MCF 10A (cell line): ENCODE measurements around the gene FAM117A. TPM values are rescaled to one million over a fixed set of nuclear protein-coding genes. Genes with fewer than 3 reads are reported as not detected.

Experiments used
- BruUV-seq: library from RNA; stranded (reverse); fragments of 400-500 nt; replicated peaks from 2 replicates; lab custom pipeline; 2021; lab: Mats Ljungman, UMichigan
- CTCF ChIA-PET: fragments of 300-600 bp; sonication (Branson Sonifier 250); formaldehyde crosslinking; extraction: SDS; loops from one replicate; lab custom pipeline; 2021; ENCODE audit warnings: antibody characterized with exemption, inconsistent platforms; lab: Yijun Ruan, JAX
- POLR2A ChIA-PET: fragments of 300-600, 350-650 bp; sonication (Branson Sonifier 250); formaldehyde crosslinking; extraction: SDS; loops from one replicate; lab custom pipeline; 2020; ENCODE audit warnings: antibody characterized with exemption, inconsistent platforms; lab: Yijun Ruan, JAX
- DNase-seq: peaks from one replicate; pipeline ENCODE4 v3.0.0-alpha.2; 2018; ENCODE audit not compliant: unreplicated experiment
- H3K27ac Mint-ChIP-seq: one replicate; pipeline ENCODE4 v1.8.0; 2022; ENCODE audit warnings: mild to moderate bottlenecking, low read depth, mixed read lengths; ENCODE audit not compliant: unreplicated experiment
- H3K27me3 Mint-ChIP-seq: one replicate; pipeline ENCODE4 v1.8.0; 2022; ENCODE audit warnings: mixed read lengths; ENCODE audit not compliant: insufficient read depth, unreplicated experiment
- H3K36me3 Mint-ChIP-seq: one replicate; pipeline ENCODE4 v1.8.0; 2022; ENCODE audit warnings: mild to moderate bottlenecking, moderate library complexity, mixed read lengths; ENCODE audit not compliant: insufficient read depth, unreplicated experiment
- H3K4me1 Mint-ChIP-seq: one replicate; pipeline ENCODE4 v1.8.0; 2022; ENCODE audit warnings: mixed read lengths; ENCODE audit not compliant: insufficient read depth, unreplicated experiment
- H3K4me3 Mint-ChIP-seq: one replicate; pipeline ENCODE4 v1.8.0; 2022; ENCODE audit warnings: mild to moderate bottlenecking, moderate library complexity, mixed read lengths; ENCODE audit not compliant: unreplicated experiment
- H3K9me3 Mint-ChIP-seq: one replicate; pipeline ENCODE4 v1.8.0; 2022; ENCODE audit warnings: mixed read lengths; ENCODE audit not compliant: unreplicated experiment
- intact Hi-C: fragments of 100-400 bp; cut with micrococcal nuclease; formaldehyde crosslinking; loops from 2 replicates; pipeline ENCODE4 v1.14.1; 2022
- total RNA-seq: library from RNA; stranded (reverse); gene quantifications from 2 replicates; pipeline ENCODE4 v1.2.3, GENCODE V29; 2022
- TF ChIP-seq, protein P1 (sequence below): fragments of 200-600 bp; IDR thresholded peaks from one replicate; pipeline ENCODE4 v1.8.0; 2022; ENCODE audit warnings: antibody characterized with exemption, mild to moderate bottlenecking; ENCODE audit not compliant: unreplicated experiment

The FAM117A gene
- total RNA-seq, 1 experiment from 2014 or later: 2.0 TPM

DNA sequence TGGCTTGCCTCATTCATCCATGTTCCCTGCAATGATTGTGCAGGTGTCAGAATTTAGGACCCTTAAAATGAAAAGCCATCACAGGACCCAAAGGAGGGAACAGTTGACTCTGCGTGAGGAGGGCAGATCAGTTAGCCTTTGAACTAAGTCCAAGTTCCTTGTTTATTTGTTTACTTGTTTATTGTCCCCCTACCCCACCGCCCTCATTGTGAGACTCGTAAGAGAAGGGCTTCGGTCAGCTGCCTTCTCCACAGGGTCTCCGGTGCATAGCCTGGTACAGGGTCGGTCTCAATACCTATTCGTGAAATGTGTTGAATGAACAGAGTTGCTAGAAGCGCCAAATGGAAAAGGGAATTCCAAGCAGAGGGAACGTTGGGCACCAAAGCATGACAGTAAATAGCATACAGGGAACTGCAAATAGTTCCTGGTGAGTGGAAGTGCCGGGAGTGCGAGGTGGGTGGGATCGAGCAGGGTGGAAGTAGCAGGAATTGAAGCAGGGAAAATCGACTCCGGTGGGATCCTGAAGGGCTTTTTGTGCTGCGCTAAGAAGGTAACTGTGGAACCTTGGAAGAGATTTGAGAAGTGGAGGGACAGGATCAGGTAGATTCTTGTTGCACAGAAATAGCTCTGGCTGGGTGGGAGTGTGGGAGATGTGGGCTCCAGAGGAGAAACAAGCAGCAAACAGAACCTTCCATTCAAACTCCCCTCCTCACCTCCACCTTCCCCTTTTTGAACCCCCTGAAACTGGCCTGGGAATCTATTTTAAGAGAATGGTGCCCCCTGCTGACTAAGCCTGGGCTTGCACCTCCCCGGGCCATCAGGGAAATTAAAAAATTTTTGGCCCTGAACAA is 68.9 kb downstream of the FAM117A start:
- CTCF ChIA-PET: interaction anchor here (0.6 to 15.6 kb wide), 26 partner anchors 10 to 1584 kb away, joined by 3 to 325 read pairs (median 4); partner anchors contain the start of genes NXPH3 and SLC35B1
- peaks cover 11% of the 10 kb centered on the region for H3K36me3 Mint-ChIP-seq
- no peak overlapping the region for H3K27ac Mint-ChIP-seq
- peak; percentile 30 for DNase-seq
- POLR2A ChIA-PET: interaction anchor here (0.8 to 1.4 kb wide), 5 partner anchors 10 to 138 kb away, joined by 3 to 4 read pairs (median 3); partner anchors contain the start of gene SLC35B1
- no peaks in the 10 kb centered on the region for H3K9me3 Mint-ChIP-seq
- no peak overlapping the region for H3K4me3 Mint-ChIP-seq
- no TSS peak for BruUV-seq
- intact Hi-C loops: loop anchor here (1.0 kb wide), 2 partner anchors 120 to 127 kb away; partner anchors contain the start of gene NXPH3
- TF ChIP-seq, protein P1, sequence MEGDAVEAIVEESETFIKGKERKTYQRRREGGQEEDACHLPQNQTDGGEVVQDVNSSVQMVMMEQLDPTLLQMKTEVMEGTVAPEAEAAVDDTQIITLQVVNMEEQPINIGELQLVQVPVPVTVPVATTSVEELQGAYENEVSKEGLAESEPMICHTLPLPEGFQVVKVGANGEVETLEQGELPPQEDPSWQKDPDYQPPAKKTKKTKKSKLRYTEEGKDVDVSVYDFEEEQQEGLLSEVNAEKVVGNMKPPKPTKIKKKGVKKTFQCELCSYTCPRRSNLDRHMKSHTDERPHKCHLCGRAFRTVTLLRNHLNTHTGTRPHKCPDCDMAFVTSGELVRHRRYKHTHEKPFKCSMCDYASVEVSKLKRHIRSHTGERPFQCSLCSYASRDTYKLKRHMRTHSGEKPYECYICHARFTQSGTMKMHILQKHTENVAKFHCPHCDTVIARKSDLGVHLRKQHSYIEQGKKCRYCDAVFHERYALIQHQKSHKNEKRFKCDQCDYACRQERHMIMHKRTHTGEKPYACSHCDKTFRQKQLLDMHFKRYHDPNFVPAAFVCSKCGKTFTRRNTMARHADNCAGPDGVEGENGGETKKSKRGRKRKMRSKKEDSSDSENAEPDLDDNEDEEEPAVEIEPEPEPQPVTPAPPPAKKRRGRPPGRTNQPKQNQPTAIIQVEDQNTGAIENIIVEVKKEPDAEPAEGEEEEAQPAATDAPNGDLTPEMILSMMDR: peak; percentile 92
- no peaks in the 10 kb centered on the region for H3K27me3 Mint-ChIP-seq
- no peaks in the 10 kb centered on the region for H3K4me1 Mint-ChIP-seq

DNA sequence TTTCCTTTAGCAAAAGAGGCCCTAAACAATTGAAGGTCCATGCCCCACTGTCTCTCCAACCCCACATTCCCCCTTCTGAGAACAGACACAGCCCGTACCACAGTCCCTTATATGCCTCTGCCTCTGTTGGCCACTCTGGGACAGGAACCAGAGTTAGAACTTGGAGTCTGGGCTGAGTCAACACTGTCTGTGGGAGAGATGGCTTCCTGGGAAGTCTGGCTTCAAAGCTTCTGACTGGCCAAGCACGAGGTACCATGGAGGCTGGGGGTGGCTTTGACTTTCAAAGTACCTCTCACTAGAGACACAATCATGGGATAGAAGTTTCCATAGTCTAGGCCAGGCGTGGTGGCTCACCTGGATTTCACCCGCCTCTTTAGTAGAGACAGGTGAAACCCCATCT is 71.2 kb downstream of the FAM117A start:
- H3K9me3 Mint-ChIP-seq: no peaks in the 10 kb centered on the region
- DNase-seq: no peak
- H3K27me3 Mint-ChIP-seq: no peaks in the 10 kb centered on the region
- no peak overlapping the region for H3K27ac Mint-ChIP-seq
- H3K4me3 Mint-ChIP-seq: no peak overlapping the region
- intact Hi-C loops: no loop called here
- H3K36me3 Mint-ChIP-seq: peaks cover 4% of the 10 kb centered on the region
- CTCF ChIA-PET: interaction anchor here (15.6 kb wide), 1 partner anchor 121 kb away, joined by 325 read pairs; the partner anchor contains the start of gene NXPH3
- no TSS peak for BruUV-seq
- TF ChIP-seq, protein P1: no peak
- H3K4me1 Mint-ChIP-seq: peaks cover 6% of the 10 kb centered on the region
- POLR2A ChIA-PET: no interaction called here

GRCh38 chr17:49691677-49692191 is 72.2 kb downstream of the FAM117A start:
- Mint-ChIP-seq H3K27ac (no peak overlapping the region), H3K27me3 (no peaks in the 10 kb centered on the region), H3K4me3 (no peak overlapping the region), H3K4me1 (peaks cover 6% of the 10 kb centered on the region), H3K36me3 (peaks cover 4% of the 10 kb centered on the region), H3K9me3 (no peaks in the 10 kb centered on the region)
- POLR2A ChIA-PET: interaction anchor here (0.6 kb wide), 1 partner anchor 168 kb away, joined by 3 read pairs; no protein-coding TSS in a partner anchor
- TF ChIP-seq, protein P1: no peak
- no TSS peak for BruUV-seq
- intact Hi-C loops: no loop called here
- no peak for DNase-seq
- CTCF ChIA-PET: interaction anchor here (1.4 to 15.6 kb wide), 2 partner anchors 120 to 135 kb away, joined by 7 to 325 read pairs; partner anchors contain the start of gene NXPH3
